K562 (cell line): ENCODE results near the gene PPP1R13B. TPM values are rescaled to one million over a fixed set of nuclear protein-coding genes. Genes with fewer than 3 reads are reported as not detected.

Experiments
- ATAC-seq: fragments of 200-7000 bp; cut with Tn5 transposase; 3 replicates; pipeline ENCODE4 v1.9.1; 2020; ENCODE audit warnings: moderate library complexity
- BruUV-seq: library from RNA; stranded (reverse); fragments of 400-500 nt; replicated peaks from 2 replicates; lab custom pipeline; 2021; lab: Mats Ljungman, UMichigan
- CTCF ChIA-PET: fragments of 300-600 bp; formaldehyde crosslinking; extraction: SDS; loops from one replicate; lab custom pipeline; 2021; ENCODE audit warnings: low intra/inter-chr PET ratio; lab: Yijun Ruan, JAX
- POLR2A ChIA-PET: fragments of 300-600, 350-650 bp; sonication (Branson Sonifier 250); formaldehyde crosslinking; extraction: SDS; loops from one replicate; lab custom pipeline; 2021; ENCODE audit warnings: antibody characterized with exemption, inconsistent platforms; lab: Yijun Ruan, JAX
- DNase-seq, 4 experiments: peaks; one replicate each; pipeline versions ENCODE4 v3.0.0 to v3.0.0-alpha.2; 2011 to 2018; ENCODE audit warnings: low spot score in 3 of 4, mixed read lengths in 3 of 4; ENCODE audit errors: extremely low read depth in 1 of 4
- FAIRE-seq: peaks from 2 replicates; lab custom pipeline; 2011; peaks lifted over from hg19 to GRCh38; lab: Jason Lieb, UNC
- H2AFZ ChIP-seq: 2 replicates; pipeline ENCODE4 v1.6.0; 2011; ENCODE audit warnings: low read depth, low read length, control low read depth, inconsistent platforms
- H3K27ac ChIP-seq: fragments of 200-600 bp; 3 replicates; pipeline ENCODE4 v1.8.0; 2011; ENCODE audit warnings: low read depth, mild to moderate bottlenecking, control low read depth, inconsistent platforms, low read length, moderate library complexity, mixed read lengths; ENCODE audit errors: extremely low read depth
- H3K27me3 ChIP-seq, 2 experiments: fragments of 300-600 bp in 1 of 2; 2 replicates in 1 of 2; 3 replicates in 1 of 2; pipeline versions ENCODE4 v1.6.0 to v1.8.0; 2011; ENCODE audit warnings: inconsistent platforms in 2 of 2, low read length in 2 of 2, mild to moderate bottlenecking in 1 of 2, mixed read lengths in 1 of 2, moderate library complexity in 1 of 2; ENCODE audit not compliant: control insufficient read depth in 2 of 2, insufficient read depth in 2 of 2
- H3K36me3 ChIP-seq: fragments of 300-600 bp; 3 replicates; pipeline ENCODE4 v1.8.0; 2011; ENCODE audit warnings: mild to moderate bottlenecking, low read length, inconsistent platforms; ENCODE audit not compliant: control insufficient read depth, insufficient read depth
- H3K4me1 ChIP-seq, 2 experiments: fragments of 200-600 bp in 1 of 2; replicated peaks in 1 of 2; 2 replicates in 1 of 2; 3 replicates in 1 of 2; pipeline versions ENCODE4 v1.5.1 to v1.8.0; 2011; ENCODE audit warnings: inconsistent platforms in 2 of 2, low read length in 2 of 2, mild to moderate bottlenecking in 1 of 2, mixed read lengths in 1 of 2, moderate library complexity in 1 of 2; ENCODE audit not compliant: control insufficient read depth in 2 of 2, insufficient read depth in 2 of 2
- H3K4me2 ChIP-seq: 2 replicates; pipeline ENCODE4 v1.6.1; 2011; ENCODE audit warnings: low read length, control low read depth, inconsistent platforms, mixed read lengths; ENCODE audit not compliant: insufficient read depth
- H3K4me3 ChIP-seq: fragments of 200-600 bp; sonication (generic), shearing (Covaris generic); 2 replicates; pipeline ENCODE4 v1.5.1; 2016; ENCODE audit warnings: control low read depth, inconsistent platforms
- H3K79me2 ChIP-seq: fragments of 200-600 bp; 3 replicates; pipeline ENCODE4 v1.8.0; 2011; ENCODE audit warnings: low read length, inconsistent platforms; ENCODE audit not compliant: control insufficient read depth, insufficient read depth
- H3K9ac ChIP-seq, 2 experiments: 2 replicates each; pipeline versions ENCODE4 v1.6.0 to v1.6.1; 2011; ENCODE audit warnings: low read depth in 2 of 2, low read length in 2 of 2, control low read depth in 1 of 2, inconsistent platforms in 1 of 2, mild to moderate bottlenecking in 1 of 2, mixed read lengths in 1 of 2; ENCODE audit not compliant: insufficient read depth in 1 of 2
- H3K9me1 ChIP-seq: one replicate; pipeline ENCODE4 v1.6.0; 2011; ENCODE audit warnings: inconsistent platforms, mild to moderate bottlenecking, low read length, moderate library complexity; ENCODE audit not compliant: control insufficient read depth, insufficient read depth
- H3K9me3 ChIP-seq: replicated peaks from 2 replicates; pipeline ENCODE4 v1.5.1; 2011; ENCODE audit warnings: low read depth, low read length, inconsistent platforms; ENCODE audit not compliant: control insufficient read depth, insufficient read depth
- H4K20me1 ChIP-seq: replicated peaks from 2 replicates; pipeline ENCODE4 v1.6.1; 2011; ENCODE audit warnings: low read length, inconsistent platforms, mixed read lengths; ENCODE audit not compliant: control insufficient read depth, insufficient read depth
- GATA2 ChIP-seq: sonication (generic); formaldehyde crosslinking; IDR thresholded peaks from 2 replicates; pipeline ENCODE4 v1.4.0; 2020; ENCODE audit warnings: mild to moderate bottlenecking, missing genetic modification reagents
- JUNB ChIP-seq: fragments of 450-650 bp; formaldehyde crosslinking; conservative IDR thresholded peaks from 2 replicates; pipeline ENCODE4 v1.4.0; 2020; ENCODE audit warnings: mild to moderate bottlenecking
- NR2C2 ChIP-seq, 2 experiments: fragments of 200-800 bp in 1 of 2; sonication (Bioruptor generic) in 1 of 2; sonication (generic) in 1 of 2; formaldehyde crosslinking in 1 of 2; IDR thresholded peaks; 2 replicates each; pipeline versions ENCODE4 v1.6.1 to v1.8.0; 2016 to 2022; ENCODE audit warnings: mild to moderate bottlenecking in 1 of 2, missing compliant biosample characterization in 1 of 2, missing genetic modification characterization in 1 of 2, missing genetic modification reagents in 1 of 2
- PHF8 ChIP-seq: fragments of 200-600 bp; sonication (generic); IDR thresholded peaks from 2 replicates; pipeline ENCODE4 v1.6.1; 2012; ENCODE audit warnings: mixed run types, mild to moderate bottlenecking, inconsistent platforms, low read length, moderate library complexity, borderline replicate concordance
- SFPQ ChIP-seq: fragments of 200-400 bp; formaldehyde crosslinking; IDR thresholded peaks from 2 replicates; pipeline ENCODE4 v1.6.1; 2017; ENCODE audit warnings: mild to moderate bottlenecking, low read depth, low read length, moderate library complexity
- WGBS: fragments of 100-300 bp; shearing (Covaris generic); methylation state at CpG from one replicate; pipeline ENCODE4 v1.1.6; 2016; ENCODE audit warnings: low coverage, mixed read lengths; ENCODE audit not compliant: insufficient coverage; ENCODE audit errors: missing lambda C conversion rate; 5-methylcytosine and 5-hydroxymethylcytosine counted together
- in situ Hi-C: fragments of 300-500 bp; cut with MboI; formaldehyde crosslinking; loops from 4 replicates; pipeline ENCODE4 v1.15.0; 2018; ENCODE audit warnings: inconsistent platforms, mixed read lengths
- intact Hi-C: fragments of 100-400 bp; cut with micrococcal nuclease; formaldehyde crosslinking; loops from 2 replicates; pipeline ENCODE4 v1.14.2; 2022
- polyA plus RNA-seq, 8 experiments: library from polyadenylated mRNA; depleted of rRNA in 4 of 8; stranded (reverse) in 5 of 8; unstranded in 3 of 8; fragments of >200 nt; fragmentation: Nextera tagmentation in 2 of 8; fragmentation: Illumina TruSeq in 1 of 8; extraction: Ambion mirVana in 2 of 8; extraction: Trizol in 1 of 8; gene quantifications; 2 replicates each; pipeline versions ENCODE4 v1.2.1 to v1.2.3, GENCODE V29; 2011 to 2014; ENCODE audit warnings: inconsistent platforms in 1 of 8, missing spikeins in 1 of 8
- total RNA-seq, 7 experiments: library from RNA; depleted of rRNA in 6 of 7; stranded (reverse); fragments of >200 nt in 6 of 7; fragmentation: Illumina TruSeq in 2 of 7; extraction: Trizol in 2 of 7; gene quantifications; 2 replicates each; pipeline versions ENCODE4 v1.2.1 to v1.2.3, GENCODE V29; 2011 to 2021; ENCODE audit warnings: low replicate concordance in 1 of 7

PPP1R13B gene
- total and polyA plus RNA-seq, 9 of the 15 experiments (the other 6 are each of a cell fraction or from before 2014, with no cell fraction given), result 0.03 to 1.7 (median 0.15) TPM

- no peak overlapping the region for H3K27ac ChIP-seq
- no peaks in the 10 kb centered on the region for H3K9me1 ChIP-seq
- no peaks in the 10 kb centered on the region for H4K20me1 ChIP-seq
- H3K27me3 ChIP-seq, result peaks cover 0 to 7% of the 10 kb centered on the region in 2 experiments; a peak in 2 of 5 replicates
- no peak overlapping the region for H3K4me3 ChIP-seq
- DNase-seq (no peak), ATAC-seq (no peak), FAIRE-seq (no peak)
- H3K4me2 ChIP-seq, result no peak overlapping the region
- no peak overlapping the region for H3K9ac ChIP-seq
- no TSS peak for BruUV-seq
- H2AFZ ChIP-seq, result no peak overlapping the region
- intact Hi-C loops, result no loop called here
- TF ChIP-seq GATA2 (CRISPR knock-in tag) (no peak), NR2C2 (CRISPR knock-in tag; IDR thresholded peaks at IDR 0.05) (no peak), NR2C2 (tag; IDR thresholded peaks at IDR 0.05) (no peak), JUNB (CRISPR knock-in tag) (no peak), SFPQ (no peak), PHF8 (no peak)
- ChIA-PET CTCF (no interaction called here), POLR2A (interaction anchor here (0.6 to 2.2 kb wide), 2 partner anchors 11 to 191 kb away, joined by 3 to 6 read pairs; no protein-coding TSS in a partner anchor)
- in situ Hi-C loops, result no loop called here
- H3K36me3 ChIP-seq, result no peaks in the 10 kb centered on the region
- 0% methylated on average over 3 of the region's 3 CpGs for WGBS
- no peaks in the 10 kb centered on the region for H3K9me3 ChIP-seq
- H3K4me1 ChIP-seq, result no peaks in the 10 kb centered on the region
- no peaks in the 10 kb centered on the region for H3K79me2 ChIP-seq
Observed at GRCh38 chr14:103816991-103817390, 30.4 kb downstream of the PPP1R13B start.
